ENCODE data around the gene SLC46A2.

SLC46A2 gene

GRCh38 chr9:112890106-112891081 is at the start of gene SLC46A2:
SLC46A2 (minus strand) TSS chr9:112890876; CDS start chr9:112890681, 195 bp downstream.
- no peak for DNase-seq (ENCODE audit: low spot score)

- DNase-seq (ENCODE audit: low spot score): no peak
Measured at GRCh38 chr9:112939418-112939817, 48.7 kb upstream of the SLC46A2 start.

- DNase-seq (ENCODE audit: low spot score): no peak
Measured at GRCh38 chr9:112933696-112934095, 43.0 kb upstream of the SLC46A2 start.

GRCh38 chr9:112925058-112925641 is 34.5 kb upstream of the SLC46A2 start:
- DNase-seq (ENCODE audit: low spot score): no peak

- no peak for DNase-seq (ENCODE audit: low spot score)
Measured at GRCh38 chr9:112921549-112921948, 30.9 kb upstream of the SLC46A2 start.

GRCh38 chr9:112917987-112918362 is 27.3 kb upstream of the SLC46A2 start:
- no peak for DNase-seq (ENCODE audit: low spot score)

- DNase-seq (ENCODE audit: low spot score): no peak
Measured at GRCh38 chr9:112917047-112917986, 26.6 kb upstream of the SLC46A2 start.

GRCh38 chr9:112914524-112914923 is 23.8 kb upstream of the SLC46A2 start:
- DNase-seq (ENCODE audit: low spot score): no peak

GRCh38 chr9:112913326-112913725 is 22.6 kb upstream of the SLC46A2 start:
- DNase-seq (ENCODE audit: low spot score): no peak

- no peak for DNase-seq (ENCODE audit: low spot score)
Measured at GRCh38 chr9:112912636-112913035, 22.0 kb upstream of the SLC46A2 start.

- DNase-seq (ENCODE audit: low spot score): no peak
Measured at GRCh38 chr9:112911736-112912135, 21.1 kb upstream of the SLC46A2 start.

- no peak for DNase-seq (ENCODE audit: low spot score)
Measured at GRCh38 chr9:112905084-112905483, 14.4 kb upstream of the SLC46A2 start.

GRCh38 chr9:112900901-112901300 is 10.2 kb upstream of the SLC46A2 start:
- no peak for DNase-seq (ENCODE audit: low spot score)

GRCh38 chr9:112900488-112900887 is 9.8 kb upstream of the SLC46A2 start:
- DNase-seq (ENCODE audit: low spot score): no peak

- DNase-seq (ENCODE audit: low spot score): no peak
Measured at GRCh38 chr9:112898872-112899311, 8.2 kb upstream of the SLC46A2 start.

- no peak for DNase-seq (ENCODE audit: low spot score)
Measured at GRCh38 chr9:112896131-112896530, 5.5 kb upstream of the SLC46A2 start.

- no peak for DNase-seq (ENCODE audit: low spot score)
Measured at GRCh38 chr9:112894699-112895098, 4.0 kb upstream of the SLC46A2 start.

GRCh38 chr9:112894041-112894440 is 3.4 kb upstream of the SLC46A2 start:
- DNase-seq (ENCODE audit: low spot score): no peak

- no peak for DNase-seq (ENCODE audit: low spot score)
Measured at GRCh38 chr9:112892981-112893380, 2.3 kb upstream of the SLC46A2 start.

- no peak for DNase-seq (ENCODE audit: low spot score)
Measured at GRCh38 chr9:112891521-112891920, 845 bp upstream of the SLC46A2 start.

- DNase-seq (ENCODE audit: low spot score): no peak
Measured at GRCh38 chr9:112887381-112887780, 3.3 kb downstream of the SLC46A2 start.

- DNase-seq (ENCODE audit: low spot score): no peak
Measured at GRCh38 chr9:112886351-112886750, 4.3 kb downstream of the SLC46A2 start.
